Measurements from ENCODE around the gene CALD1.

The CALD1 gene

GRCh38 chr7:134857958-134858357 lies 78.5 kb downstream of the CALD1 start:
- TF ChIP-seq SPI1 (IDR thresholded peaks at IDR 0.05; ENCODE audit: low read depth, low read length), result no peak
- TF ChIP-seq POLR2A (IDR thresholded peaks at IDR 0.05; ENCODE audit: low read depth, low read length), result no peak
- no peak for TF ChIP-seq TAF1 (IDR thresholded peaks at IDR 0.05; ENCODE audit: low read depth, low read length)
- no peak for TF ChIP-seq POLR2AphosphoS5 (IDR thresholded peaks at IDR 0.05; ENCODE audit: low read depth, low read length)
- TF ChIP-seq POU2F2 (IDR thresholded peaks at IDR 0.05; ENCODE audit: low read depth, low read length), result no peak
- TF ChIP-seq PAX5 (IDR thresholded peaks at IDR 0.05; ENCODE audit: insufficient read depth, low read length, severe bottlenecking), result no peak

GRCh38 chr7:134859783-134860182 lies 80.3 kb downstream of the CALD1 start:
- FAIRE-seq (no peak), DNase-seq (ENCODE audit: insufficient read length, low spot score) (no peak)
- no peak for TF ChIP-seq SPI1 (IDR thresholded peaks at IDR 0.05; ENCODE audit: low read depth, low read length)
- no peak for TF ChIP-seq POLR2A (IDR thresholded peaks at IDR 0.05; ENCODE audit: low read depth, low read length)
- no peak for TF ChIP-seq POLR2AphosphoS5 (IDR thresholded peaks at IDR 0.05; ENCODE audit: low read depth, low read length)
- no peak for TF ChIP-seq POU2F2 (IDR thresholded peaks at IDR 0.05; ENCODE audit: low read depth, low read length)
- TF ChIP-seq PAX5 (IDR thresholded peaks at IDR 0.05; ENCODE audit: insufficient read depth, low read length, severe bottlenecking), result no peak
- TF ChIP-seq TAF1 (IDR thresholded peaks at IDR 0.05; ENCODE audit: low read depth, low read length), result no peak

More at GRCh38 chr7:134857958-134858357, 78.5 kb downstream of the CALD1 start:
- no peak for DNase-seq (ENCODE audit: insufficient read length, low spot score)
- no peak for FAIRE-seq

GRCh38 chr7:134865001-134865845 lies 85.8 kb downstream of the CALD1 start:
- no peak for DNase-seq (ENCODE audit: insufficient read length, low spot score)

GRCh38 chr7:134866617-134867016 lies 87.2 kb downstream of the CALD1 start:
- no peak for FAIRE-seq
- TF ChIP-seq POLR2A (IDR thresholded peaks at IDR 0.05; ENCODE audit: low read depth, low read length) (no peak), TAF1 (IDR thresholded peaks at IDR 0.05; ENCODE audit: low read depth, low read length) (no peak), SPI1 (IDR thresholded peaks at IDR 0.05; ENCODE audit: low read depth, low read length) (no peak), POU2F2 (IDR thresholded peaks at IDR 0.05; ENCODE audit: low read depth, low read length) (no peak), POLR2AphosphoS5 (IDR thresholded peaks at IDR 0.05; ENCODE audit: low read depth, low read length) (no peak), PAX5 (IDR thresholded peaks at IDR 0.05; ENCODE audit: insufficient read depth, low read length, severe bottlenecking) (no peak)
- no peak for DNase-seq (ENCODE audit: insufficient read length, low spot score)

More at GRCh38 chr7:134865001-134865845, 85.8 kb downstream of the CALD1 start:
- FAIRE-seq, result peak; percentile 77
- no peak for TF ChIP-seq POLR2AphosphoS5 (IDR thresholded peaks at IDR 0.05; ENCODE audit: low read depth, low read length)
- TF ChIP-seq SPI1 (IDR thresholded peaks at IDR 0.05; ENCODE audit: low read depth, low read length), result peak; percentile 94

GRCh38 chr7:134870156-134870555 lies 90.7 kb downstream of the CALD1 start:
- no peak for TF ChIP-seq PAX5 (IDR thresholded peaks at IDR 0.05; ENCODE audit: insufficient read depth, low read length, severe bottlenecking)
- TF ChIP-seq POLR2AphosphoS5 (IDR thresholded peaks at IDR 0.05; ENCODE audit: low read depth, low read length), result no peak
- no peak for TF ChIP-seq TAF1 (IDR thresholded peaks at IDR 0.05; ENCODE audit: low read depth, low read length)
- no peak for TF ChIP-seq SPI1 (IDR thresholded peaks at IDR 0.05; ENCODE audit: low read depth, low read length)
- TF ChIP-seq POU2F2 (IDR thresholded peaks at IDR 0.05; ENCODE audit: low read depth, low read length), result no peak
- DNase-seq (ENCODE audit: insufficient read length, low spot score) (no peak), FAIRE-seq (no peak)

- DNase-seq (ENCODE audit: insufficient read length, low spot score), result no peak
- no peak for FAIRE-seq
These were observed 91.3 kb downstream of the CALD1 start for GRCh38 chr7:134870781-134871180.

GRCh38 chr7:134873253-134873652 lies 93.8 kb downstream of the CALD1 start:
- FAIRE-seq (no peak), DNase-seq (ENCODE audit: insufficient read length, low spot score) (no peak)

More at GRCh38 chr7:134870781-134871180, 91.3 kb downstream of the CALD1 start:
- TF ChIP-seq POLR2A (IDR thresholded peaks at IDR 0.05; ENCODE audit: low read depth, low read length), result no peak
- TF ChIP-seq POU2F2 (IDR thresholded peaks at IDR 0.05; ENCODE audit: low read depth, low read length), result no peak
- TF ChIP-seq PAX5 (IDR thresholded peaks at IDR 0.05; ENCODE audit: insufficient read depth, low read length, severe bottlenecking), result no peak

GRCh38 chr7:134874407-134874806 lies 95.0 kb downstream of the CALD1 start:
- TF ChIP-seq TAF1 (IDR thresholded peaks at IDR 0.05; ENCODE audit: low read depth, low read length) (no peak), POLR2A (IDR thresholded peaks at IDR 0.05; ENCODE audit: low read depth, low read length) (no peak), PAX5 (IDR thresholded peaks at IDR 0.05; ENCODE audit: insufficient read depth, low read length, severe bottlenecking) (no peak), POU2F2 (IDR thresholded peaks at IDR 0.05; ENCODE audit: low read depth, low read length) (no peak), POLR2AphosphoS5 (IDR thresholded peaks at IDR 0.05; ENCODE audit: low read depth, low read length) (no peak), SPI1 (IDR thresholded peaks at IDR 0.05; ENCODE audit: low read depth, low read length) (no peak)
- no peak for DNase-seq (ENCODE audit: insufficient read length, low spot score)
- no peak for FAIRE-seq

More at GRCh38 chr7:134873253-134873652, 93.8 kb downstream of the CALD1 start:
- TF ChIP-seq POLR2AphosphoS5 (IDR thresholded peaks at IDR 0.05; ENCODE audit: low read depth, low read length) (no peak), POLR2A (IDR thresholded peaks at IDR 0.05; ENCODE audit: low read depth, low read length) (no peak), SPI1 (IDR thresholded peaks at IDR 0.05; ENCODE audit: low read depth, low read length) (no peak), TAF1 (IDR thresholded peaks at IDR 0.05; ENCODE audit: low read depth, low read length) (no peak), POU2F2 (IDR thresholded peaks at IDR 0.05; ENCODE audit: low read depth, low read length) (no peak), PAX5 (IDR thresholded peaks at IDR 0.05; ENCODE audit: insufficient read depth, low read length, severe bottlenecking) (no peak)

- DNase-seq (ENCODE audit: insufficient read length, low spot score) (no peak), FAIRE-seq (no peak)
- TF ChIP-seq POU2F2 (IDR thresholded peaks at IDR 0.05; ENCODE audit: low read depth, low read length) (no peak), SPI1 (IDR thresholded peaks at IDR 0.05; ENCODE audit: low read depth, low read length) (no peak), TAF1 (IDR thresholded peaks at IDR 0.05; ENCODE audit: low read depth, low read length) (no peak), PAX5 (IDR thresholded peaks at IDR 0.05; ENCODE audit: insufficient read depth, low read length, severe bottlenecking) (no peak), POLR2AphosphoS5 (IDR thresholded peaks at IDR 0.05; ENCODE audit: low read depth, low read length) (no peak), POLR2A (IDR thresholded peaks at IDR 0.05; ENCODE audit: low read depth, low read length) (no peak)
These were observed 96.4 kb downstream of the CALD1 start for GRCh38 chr7:134875867-134876266.

Measured in GM12891 (cell line).